ENCODE measurements around the gene JAZF1. TPM values are rescaled to one million over a fixed set of nuclear protein-coding genes. Genes with fewer than 3 reads are reported as not detected.

JAZF1 gene
- total RNA-seq, 1 donor from 2014 or later = 2.8 TPM

GRCh38 chr7:28076423-28077200, 104.0 kb downstream of the JAZF1 start:
- peak in 1 of 2 donors; percentile 5 for DNase-seq (ENCODE audit: low read depth in 2 of 2)

GRCh38 chr7:28075674-28076358, 104.8 kb downstream of the JAZF1 start:
- no peak for DNase-seq (ENCODE audit: low read depth in 2 of 2)

GRCh38 chr7:28072876-28073514, 107.6 kb downstream of the JAZF1 start:
- DNase-seq (ENCODE audit: low read depth in 2 of 2) = no peak

GRCh38 chr7:28071570-28071969, 109.0 kb downstream of the JAZF1 start:
- no peak for DNase-seq (ENCODE audit: low read depth in 2 of 2)

- no peak for DNase-seq (ENCODE audit: low read depth in 2 of 2)
These were observed 110.1 kb downstream of the JAZF1 start for GRCh38 chr7:28070297-28071055.

GRCh38 chr7:28069807-28070206, 110.8 kb downstream of the JAZF1 start:
- DNase-seq (ENCODE audit: low read depth in 2 of 2) = no peak

- no peak for DNase-seq (ENCODE audit: low read depth in 2 of 2)
These were observed 111.2 kb downstream of the JAZF1 start for GRCh38 chr7:28069388-28069787.

- no peak for DNase-seq (ENCODE audit: low read depth in 2 of 2)
These were observed 111.8 kb downstream of the JAZF1 start for GRCh38 chr7:28068811-28069216.

- DNase-seq (ENCODE audit: low read depth in 2 of 2) = no peak
These were observed 113.4 kb downstream of the JAZF1 start for GRCh38 chr7:28067171-28067570.

- DNase-seq (ENCODE audit: low read depth in 2 of 2) = no peak
These were observed 114.8 kb downstream of the JAZF1 start for GRCh38 chr7:28065721-28066285.

- no peak for DNase-seq (ENCODE audit: low read depth in 2 of 2)
These were observed 115.3 kb downstream of the JAZF1 start for GRCh38 chr7:28065308-28065707.

GRCh38 chr7:28064437-28064836, 116.2 kb downstream of the JAZF1 start:
- DNase-seq (ENCODE audit: low read depth in 2 of 2) = peak in 1 of 2 donors; percentile 19

GRCh38 chr7:28062197-28062991, 118.2 kb downstream of the JAZF1 start:
- peak; percentile 24 to 68 for DNase-seq (ENCODE audit: low read depth in 2 of 2)

GRCh38 chr7:28061824-28062196, 118.8 kb downstream of the JAZF1 start:
- DNase-seq (ENCODE audit: low read depth in 2 of 2) = no peak

- DNase-seq (ENCODE audit: low read depth in 2 of 2) = no peak
These were observed 120.1 kb downstream of the JAZF1 start for GRCh38 chr7:28060371-28060950.

- DNase-seq (ENCODE audit: low read depth in 2 of 2) = no peak
These were observed 125.4 kb downstream of the JAZF1 start for GRCh38 chr7:28055161-28055544.

GRCh38 chr7:28054531-28055160, 125.9 kb downstream of the JAZF1 start:
- DNase-seq (ENCODE audit: low read depth in 2 of 2) = peak; percentile 6 to 70

GRCh38 chr7:28052933-28053332, 127.7 kb downstream of the JAZF1 start:
- DNase-seq (ENCODE audit: low read depth in 2 of 2) = peak in 1 of 2 donors; percentile 68

GRCh38 chr7:28048694-28049093, 131.9 kb downstream of the JAZF1 start:
- no peak for DNase-seq (ENCODE audit: low read depth in 2 of 2)

GRCh38 chr7:28046035-28046434, 134.6 kb downstream of the JAZF1 start:
- DNase-seq (ENCODE audit: low read depth in 2 of 2) = no peak
